Measurements from ENCODE around the gene PCTP.

PCTP gene

GRCh38 chr17:55740511-55741355 is 10.1 kb upstream of the PCTP start:
- no peak overlapping the region for H3K4me3 ChIP-seq (ENCODE audit: insufficient read depth, low read depth, low read length)
- WGBS, 2 experiments = 90 to 91% methylated on average over 10 of the region's 10 CpGs
- no peaks in the 10 kb centered on the region for H3K9me3 ChIP-seq (ENCODE audit: control insufficient read depth, low read length)
- no peaks in the 10 kb centered on the region for H3K4me1 ChIP-seq (ENCODE audit: control insufficient read depth, insufficient read depth, low read length)
- H3K27ac ChIP-seq (ENCODE audit: insufficient read depth, low read depth, low read length, poor library complexity, severe bottlenecking) = no peak overlapping the region
- H3K36me3 ChIP-seq (ENCODE audit: control insufficient read depth, insufficient read depth, low read length) = no peaks in the 10 kb centered on the region
- no peaks in the 10 kb centered on the region for H3K27me3 ChIP-seq (ENCODE audit: control insufficient read depth, insufficient read depth, low read length, poor library complexity, severe bottlenecking)

DNA sequence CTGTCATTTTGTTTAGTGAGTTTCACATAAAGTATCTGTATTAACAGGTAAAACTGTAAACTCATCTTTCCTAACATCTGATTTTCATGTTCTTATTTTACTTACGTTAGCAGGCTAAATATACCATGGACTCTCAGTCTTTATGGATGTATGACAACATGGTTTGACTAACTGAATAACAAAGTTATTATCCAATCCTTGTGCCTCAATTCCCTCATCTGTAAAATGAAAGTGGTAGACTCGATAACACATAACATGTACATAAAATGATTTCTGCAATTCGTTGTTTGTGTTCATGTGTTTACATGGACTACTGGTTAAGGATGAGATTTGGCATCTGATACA is 9.5 kb upstream of the PCTP start:
- WGBS, 2 experiments = 83 to 100% methylated on average over 1 to 2 of the region's 3 CpGs
- H3K36me3 ChIP-seq (ENCODE audit: control insufficient read depth, insufficient read depth, low read length) = no peaks in the 10 kb centered on the region
- no peaks in the 10 kb centered on the region for H3K4me1 ChIP-seq (ENCODE audit: control insufficient read depth, insufficient read depth, low read length)
- no peak overlapping the region for H3K4me3 ChIP-seq (ENCODE audit: insufficient read depth, low read depth, low read length)
- H3K27me3 ChIP-seq (ENCODE audit: control insufficient read depth, insufficient read depth, low read length, poor library complexity, severe bottlenecking) = no peaks in the 10 kb centered on the region
- H3K27ac ChIP-seq (ENCODE audit: insufficient read depth, low read depth, low read length, poor library complexity, severe bottlenecking) = no peak overlapping the region
- H3K9me3 ChIP-seq (ENCODE audit: control insufficient read depth, low read length) = no peaks in the 10 kb centered on the region

- H3K27ac ChIP-seq (ENCODE audit: insufficient read depth, low read depth, low read length, poor library complexity, severe bottlenecking) = no peak overlapping the region
- H3K9me3 ChIP-seq (ENCODE audit: control insufficient read depth, low read length) = no peaks in the 10 kb centered on the region
- no peaks in the 10 kb centered on the region for H3K36me3 ChIP-seq (ENCODE audit: control insufficient read depth, insufficient read depth, low read length)
- 78 to 86% methylated on average over 11 to 12 of the region's 12 CpGs for WGBS, 2 experiments
- H3K27me3 ChIP-seq (ENCODE audit: control insufficient read depth, insufficient read depth, low read length, poor library complexity, severe bottlenecking) = no peaks in the 10 kb centered on the region
- H3K4me3 ChIP-seq (ENCODE audit: insufficient read depth, low read depth, low read length) = no peak overlapping the region
- no peaks in the 10 kb centered on the region for H3K4me1 ChIP-seq (ENCODE audit: control insufficient read depth, insufficient read depth, low read length)
Observed at GRCh38 chr17:55742272-55743102, 8.4 kb upstream of the PCTP start.

DNA sequence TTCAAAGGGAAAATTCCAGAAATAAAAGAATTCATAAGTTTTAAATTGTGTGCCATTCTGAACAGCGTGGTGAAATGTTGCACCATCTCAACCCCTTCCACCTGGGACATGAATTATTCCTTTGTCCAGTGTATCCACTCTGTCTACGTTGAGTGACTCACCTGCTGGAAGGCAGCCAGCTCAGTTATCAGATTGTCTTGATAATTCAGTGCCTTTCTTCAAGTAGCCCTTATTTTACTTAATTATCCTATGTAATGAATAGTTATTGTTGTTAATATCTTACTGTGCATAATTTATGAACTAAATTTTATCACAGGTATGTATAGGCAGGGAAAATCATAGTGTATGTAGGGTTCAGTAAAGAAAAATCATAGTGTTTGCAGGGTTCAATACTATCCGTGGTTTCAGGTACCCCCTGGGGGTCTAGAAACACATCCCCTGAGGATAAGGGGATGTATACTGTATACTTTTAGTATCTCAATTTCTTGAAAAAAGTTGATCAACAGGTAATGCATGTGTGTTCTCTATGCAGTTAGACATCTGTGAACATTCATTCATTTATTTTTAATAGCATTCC is 7.7 kb upstream of the PCTP start:
- Histone ChIP-seq H3K4me1 (ENCODE audit: control insufficient read depth, insufficient read depth, low read length) (no peaks in the 10 kb centered on the region), H3K27me3 (ENCODE audit: control insufficient read depth, insufficient read depth, low read length, poor library complexity, severe bottlenecking) (no peaks in the 10 kb centered on the region), H3K9me3 (ENCODE audit: control insufficient read depth, low read length) (no peaks in the 10 kb centered on the region), H3K4me3 (ENCODE audit: insufficient read depth, low read depth, low read length) (no peak overlapping the region), H3K36me3 (ENCODE audit: control insufficient read depth, insufficient read depth, low read length) (no peaks in the 10 kb centered on the region), H3K27ac (ENCODE audit: insufficient read depth, low read depth, low read length, poor library complexity, severe bottlenecking) (no peak overlapping the region)
- 85 to 88% methylated on average over 3 of the region's 3 CpGs for WGBS, 2 experiments

DNA sequence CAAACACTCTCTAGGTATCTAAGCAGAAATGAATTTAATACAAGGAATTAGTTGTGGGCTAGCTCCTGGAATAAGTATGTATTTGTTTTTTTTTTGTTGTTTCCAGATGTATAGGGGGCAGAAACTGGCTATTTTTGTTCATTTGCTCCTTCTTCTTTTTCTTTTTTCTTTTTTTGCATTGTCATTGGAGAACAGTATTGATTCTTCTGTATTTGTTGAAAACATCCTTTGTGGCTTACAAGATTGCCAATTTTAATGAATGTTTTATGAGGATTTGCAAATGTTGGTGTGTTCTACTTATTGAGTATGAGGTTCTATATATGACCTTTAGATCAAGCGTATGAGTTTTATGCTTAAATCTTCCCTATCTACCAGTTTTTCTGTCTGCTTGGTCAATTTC is 5.6 kb upstream of the PCTP start:
- H3K4me1 ChIP-seq (ENCODE audit: control insufficient read depth, insufficient read depth, low read length) = no peaks in the 10 kb centered on the region
- no peaks in the 10 kb centered on the region for H3K27me3 ChIP-seq (ENCODE audit: control insufficient read depth, insufficient read depth, low read length, poor library complexity, severe bottlenecking)
- H3K27ac ChIP-seq (ENCODE audit: insufficient read depth, low read depth, low read length, poor library complexity, severe bottlenecking) = no peak overlapping the region
- H3K9me3 ChIP-seq (ENCODE audit: control insufficient read depth, low read length) = no peaks in the 10 kb centered on the region
- 80% methylated on average over 1 of the region's 1 CpG; no CpG with 5 or more reads in 1 of the 2 experiments for WGBS, 2 experiments
- no peak overlapping the region for H3K4me3 ChIP-seq (ENCODE audit: insufficient read depth, low read depth, low read length)
- H3K36me3 ChIP-seq (ENCODE audit: control insufficient read depth, insufficient read depth, low read length) = no peaks in the 10 kb centered on the region

DNA sequence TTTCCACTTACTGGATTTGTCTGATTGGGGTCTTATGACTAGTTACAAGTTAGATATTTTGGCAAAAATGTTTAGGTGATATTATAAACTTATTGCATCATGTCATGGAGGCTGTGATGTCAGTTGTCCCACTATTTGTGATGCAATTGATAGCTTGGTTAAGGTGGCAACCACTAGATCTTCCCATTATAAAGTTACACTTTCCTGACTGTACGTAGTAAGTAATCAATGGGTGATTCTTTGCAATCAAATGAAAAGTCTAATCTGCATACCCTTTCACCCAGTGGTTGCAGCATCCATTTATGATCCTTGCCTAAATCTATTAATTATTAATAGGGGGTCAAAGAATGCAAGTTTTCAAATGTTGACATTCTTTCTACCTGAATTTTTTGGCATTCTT is 4.4 kb upstream of the PCTP start:
- no peaks in the 10 kb centered on the region for H3K27me3 ChIP-seq (ENCODE audit: control insufficient read depth, insufficient read depth, low read length, poor library complexity, severe bottlenecking)
- no peaks in the 10 kb centered on the region for H3K36me3 ChIP-seq (ENCODE audit: control insufficient read depth, insufficient read depth, low read length)
- no peaks in the 10 kb centered on the region for H3K4me1 ChIP-seq (ENCODE audit: control insufficient read depth, insufficient read depth, low read length)
- whole genome bisulfite sequencing, 2 experiments = 100% methylated on average over 1 of the region's 1 CpG; no CpG with 5 or more reads in 1 of the 2 experiments
- H3K4me3 ChIP-seq (ENCODE audit: insufficient read depth, low read depth, low read length) = no peak overlapping the region
- H3K27ac ChIP-seq (ENCODE audit: insufficient read depth, low read depth, low read length, poor library complexity, severe bottlenecking) = no peak overlapping the region
- H3K9me3 ChIP-seq (ENCODE audit: control insufficient read depth, low read length) = no peaks in the 10 kb centered on the region

DNA sequence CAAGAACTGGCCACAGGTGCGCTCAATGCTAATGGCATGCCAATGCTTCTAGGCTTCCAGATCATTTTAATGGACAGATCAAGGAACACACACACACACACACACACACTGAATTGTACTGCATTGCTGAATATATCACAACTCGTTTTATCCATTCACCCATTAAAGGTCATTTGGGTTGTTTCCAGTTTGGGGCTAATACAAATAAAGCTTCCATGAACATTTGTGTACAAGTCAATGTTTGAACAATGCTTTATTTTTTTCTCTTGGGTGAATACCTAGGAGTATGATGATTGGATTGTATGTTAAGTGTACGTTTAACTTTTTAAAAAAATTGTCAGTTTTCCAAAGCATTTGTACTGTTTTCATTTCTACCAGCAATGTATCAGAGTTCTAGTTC is 3.6 kb upstream of the PCTP start:
- H3K27ac ChIP-seq (ENCODE audit: insufficient read depth, low read depth, low read length, poor library complexity, severe bottlenecking) = no peak overlapping the region
- no peaks in the 10 kb centered on the region for H3K36me3 ChIP-seq (ENCODE audit: control insufficient read depth, insufficient read depth, low read length)
- H3K9me3 ChIP-seq (ENCODE audit: control insufficient read depth, low read length) = no peaks in the 10 kb centered on the region
- 46 to 51% methylated on average over 3 of the region's 3 CpGs for WGBS, 2 experiments
- no peaks in the 10 kb centered on the region for H3K27me3 ChIP-seq (ENCODE audit: control insufficient read depth, insufficient read depth, low read length, poor library complexity, severe bottlenecking)
- H3K4me3 ChIP-seq (ENCODE audit: insufficient read depth, low read depth, low read length) = no peak overlapping the region
- peaks cover 3% of the 10 kb centered on the region for H3K4me1 ChIP-seq (ENCODE audit: control insufficient read depth, insufficient read depth, low read length)

- no peaks in the 10 kb centered on the region for H3K27me3 ChIP-seq (ENCODE audit: control insufficient read depth, insufficient read depth, low read length, poor library complexity, severe bottlenecking)
- H3K9me3 ChIP-seq (ENCODE audit: control insufficient read depth, low read length) = no peaks in the 10 kb centered on the region
- H3K4me1 ChIP-seq (ENCODE audit: control insufficient read depth, insufficient read depth, low read length) = peaks cover 3% of the 10 kb centered on the region
- no peaks in the 10 kb centered on the region for H3K36me3 ChIP-seq (ENCODE audit: control insufficient read depth, insufficient read depth, low read length)
- H3K4me3 ChIP-seq (ENCODE audit: insufficient read depth, low read depth, low read length) = no peak overlapping the region
- no peak overlapping the region for H3K27ac ChIP-seq (ENCODE audit: insufficient read depth, low read depth, low read length, poor library complexity, severe bottlenecking)
- 82 to 100% methylated on average over 1 of the region's 1 CpG for WGBS, 2 experiments
Observed at GRCh38 chr17:55748841-55749240, 2.0 kb upstream of the PCTP start.

GRCh38 chr17:55749985-55750384 is 866 bp upstream of the PCTP start:
- WGBS, 2 experiments = 90 to 92% methylated on average over 4 of the region's 4 CpGs

GRCh38 chr17:55751720-55752250 is 934 bp downstream of the PCTP start:
- H3K4me3 ChIP-seq (ENCODE audit: insufficient read depth, low read depth, low read length) = peak overlapping the region; percentile 65
- H3K27ac ChIP-seq (ENCODE audit: insufficient read depth, low read depth, low read length, poor library complexity, severe bottlenecking) = no peak overlapping the region
- no peaks in the 10 kb centered on the region for H3K36me3 ChIP-seq (ENCODE audit: control insufficient read depth, insufficient read depth, low read length)
- no peaks in the 10 kb centered on the region for H3K9me3 ChIP-seq (ENCODE audit: control insufficient read depth, low read length)
- WGBS, 2 experiments = 71 to 77% methylated on average over 4 of the region's 4 CpGs
- no peaks in the 10 kb centered on the region for H3K27me3 ChIP-seq (ENCODE audit: control insufficient read depth, insufficient read depth, low read length, poor library complexity, severe bottlenecking)
- H3K4me1 ChIP-seq (ENCODE audit: control insufficient read depth, insufficient read depth, low read length) = peaks cover 3% of the 10 kb centered on the region

More at GRCh38 chr17:55749985-55750384, 866 bp upstream of the PCTP start:
- H3K4me1 ChIP-seq (ENCODE audit: control insufficient read depth, insufficient read depth, low read length) = peaks cover 3% of the 10 kb centered on the region
- H3K4me3 ChIP-seq (ENCODE audit: insufficient read depth, low read depth, low read length) = no peak overlapping the region
- H3K9me3 ChIP-seq (ENCODE audit: control insufficient read depth, low read length) = no peaks in the 10 kb centered on the region
- no peaks in the 10 kb centered on the region for H3K36me3 ChIP-seq (ENCODE audit: control insufficient read depth, insufficient read depth, low read length)
- no peak overlapping the region for H3K27ac ChIP-seq (ENCODE audit: insufficient read depth, low read depth, low read length, poor library complexity, severe bottlenecking)
- no peaks in the 10 kb centered on the region for H3K27me3 ChIP-seq (ENCODE audit: control insufficient read depth, insufficient read depth, low read length, poor library complexity, severe bottlenecking)

Measured in ectodermal cell (in vitro differentiated cells).